Ammon's horn (tissue), 1 donor: ENCODE data around the gene SERTAD1.
"Not testable (repeated sequence)": the region's sequence is repeated elsewhere in the genome, so short reads cannot be mapped to it uniquely, and the experiment has no call there.

Experiments used
- DNase-seq: peaks from one replicate; pipeline ENCODE4 v3.0.0-alpha.2; 2016; ENCODE audit warnings: low spot score

SERTAD1 gene

GRCh38 chr19:40425450-40426287, at the start of gene SERTAD1:
TSS of gene SERTAD1 (minus strand) at chr19:40425992. CDS start at chr19:40423546, 2,446 bp downstream.
- DNase-seq: peak; percentile 100

DNA sequence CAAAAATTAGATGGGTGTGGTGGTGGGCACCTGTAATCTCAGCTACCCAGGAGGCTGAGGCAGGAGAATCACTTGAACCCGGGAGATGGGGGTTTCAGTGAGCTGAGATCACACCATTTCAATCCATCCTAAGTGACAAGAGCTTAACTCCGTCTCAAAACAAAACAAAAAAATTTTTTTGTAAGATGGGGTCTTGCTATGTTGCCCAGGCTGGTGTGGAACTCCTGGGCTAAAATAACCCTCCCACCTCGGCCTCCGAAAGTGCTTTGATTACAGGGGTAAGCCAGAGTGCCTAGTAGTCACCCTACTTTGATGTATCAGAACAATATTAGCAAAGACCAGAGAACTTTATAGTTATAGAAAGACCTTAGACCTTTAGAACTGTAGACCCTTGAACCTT, 48.9 kb upstream of the SERTAD1 start:
- DNase-seq: no peak

DNA sequence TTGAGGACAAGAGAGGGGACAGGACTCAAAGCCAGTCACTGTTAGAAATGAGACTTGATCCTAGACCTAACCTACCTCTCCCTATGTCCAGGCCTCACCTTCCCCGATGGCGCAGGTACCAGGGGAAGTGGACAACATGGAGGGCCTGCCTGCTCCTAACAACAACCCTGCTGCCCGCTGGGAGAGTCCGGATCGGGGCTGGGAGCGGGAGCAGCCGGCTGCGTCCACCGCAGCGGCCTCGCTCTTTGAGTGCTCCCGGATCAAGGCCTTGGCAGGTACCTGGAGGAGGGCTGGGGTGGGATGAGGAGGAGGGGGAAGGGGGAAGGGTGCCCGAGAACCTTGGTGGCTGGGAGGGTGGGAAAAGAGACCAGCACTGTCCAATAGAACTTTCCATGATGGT, 46.7 kb upstream of the SERTAD1 start:
- no peak for DNase-seq

DNA sequence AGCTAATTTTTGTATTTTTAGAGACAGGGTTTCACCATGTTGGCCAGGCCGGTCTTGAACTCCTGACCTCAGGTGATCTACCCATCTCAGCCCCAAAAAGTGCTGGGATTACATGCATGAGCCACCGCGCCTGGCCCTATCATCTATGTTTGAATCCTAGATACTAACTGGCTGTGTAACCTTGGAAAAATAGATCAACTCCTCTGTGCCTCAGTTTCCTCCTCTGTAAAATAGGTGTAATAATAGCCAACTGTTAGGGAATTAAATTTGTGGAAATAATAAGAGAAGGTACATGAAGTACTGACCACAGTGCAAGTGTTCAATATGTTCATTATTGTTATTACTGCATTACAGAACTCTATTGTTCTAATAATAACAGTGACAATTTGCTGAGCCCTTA, 45.3 kb upstream of the SERTAD1 start:
- no peak for DNase-seq

- no peak for DNase-seq
Measured at GRCh38 chr19:40469011-40469410, 43.2 kb upstream of the SERTAD1 start.

DNA sequence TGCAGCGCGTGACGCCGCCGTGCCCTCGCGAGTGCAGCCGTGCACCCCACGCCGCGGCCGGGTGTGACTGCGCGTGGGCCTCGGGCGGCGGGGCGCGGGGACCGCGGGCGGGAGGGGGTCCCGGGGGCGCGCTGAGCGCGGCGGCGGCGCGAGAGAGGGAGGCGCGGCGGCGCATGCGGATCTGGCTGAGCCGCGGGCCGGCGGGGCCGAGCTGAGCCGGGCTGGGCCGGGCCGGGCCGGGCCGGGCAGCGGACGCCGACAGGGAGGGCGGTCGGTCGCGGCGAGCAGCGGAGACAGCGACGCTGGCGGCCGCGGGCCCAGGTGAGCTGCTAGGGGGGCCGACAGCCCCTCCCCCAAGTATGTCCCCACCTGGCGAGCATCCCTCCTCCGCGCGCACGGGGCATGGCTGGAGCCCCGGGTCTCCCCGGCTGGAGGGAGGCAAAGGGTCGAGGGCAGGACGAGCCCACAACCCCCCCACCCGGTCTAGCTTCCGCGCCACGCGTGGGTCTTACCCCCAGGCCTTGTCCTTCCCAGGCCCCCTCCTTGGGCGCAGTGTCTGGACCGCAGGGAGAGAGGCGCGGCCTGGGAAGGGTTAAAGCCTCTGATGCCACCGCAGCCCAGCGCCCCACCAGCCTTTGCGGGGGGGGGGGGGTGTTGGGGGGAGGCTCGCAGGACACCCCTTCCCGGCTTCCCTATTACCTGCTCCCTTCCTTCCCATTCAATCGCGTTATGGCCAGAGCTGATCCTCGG, 41.4 kb upstream of the SERTAD1 start, which contains the start of gene SPTBN4:
Gene SPTBN4 (plus strand): TSS at position 17 of the 750 bp plus-strand sequence. CDS start 5,621 bp downstream, outside the sequence.
- DNase-seq: no peak

DNA sequence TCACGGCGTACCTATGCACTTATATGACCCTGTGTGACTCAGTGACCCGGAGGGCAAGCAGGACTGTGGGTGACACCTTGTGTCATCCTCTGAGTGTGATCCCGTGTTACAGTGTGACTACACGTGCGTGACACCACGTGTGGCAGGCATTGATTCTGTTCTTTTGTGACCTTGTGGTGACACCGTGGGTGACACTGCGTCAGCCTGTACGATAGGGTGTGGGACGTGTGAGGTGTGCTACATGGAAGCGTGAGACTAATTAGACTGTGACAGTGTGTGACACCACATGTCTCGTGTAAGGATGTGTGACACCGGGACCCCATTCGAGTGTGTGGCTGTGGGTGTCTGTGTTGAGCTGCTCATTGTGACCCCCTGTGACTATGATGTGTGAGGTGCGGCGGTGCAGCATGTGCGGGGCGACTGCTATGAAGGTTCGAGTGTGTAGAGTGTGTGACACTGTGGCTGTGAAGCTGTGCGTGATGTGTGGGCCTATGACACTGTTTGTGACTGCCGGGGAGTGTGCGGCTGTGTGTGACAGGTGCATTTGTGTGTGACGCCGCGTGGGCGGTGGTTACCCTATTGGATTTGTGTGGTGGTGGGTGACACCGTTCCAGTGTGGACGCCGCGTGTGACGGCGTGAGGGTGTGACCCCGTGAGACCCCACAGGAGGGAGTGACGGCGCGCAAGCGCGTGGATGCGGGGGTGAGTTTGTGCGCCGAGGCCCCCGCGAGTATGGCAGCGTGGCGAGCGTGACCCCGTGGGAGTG, 40.6 kb upstream of the SERTAD1 start:
- DNase-seq: peak; percentile 58

DNA sequence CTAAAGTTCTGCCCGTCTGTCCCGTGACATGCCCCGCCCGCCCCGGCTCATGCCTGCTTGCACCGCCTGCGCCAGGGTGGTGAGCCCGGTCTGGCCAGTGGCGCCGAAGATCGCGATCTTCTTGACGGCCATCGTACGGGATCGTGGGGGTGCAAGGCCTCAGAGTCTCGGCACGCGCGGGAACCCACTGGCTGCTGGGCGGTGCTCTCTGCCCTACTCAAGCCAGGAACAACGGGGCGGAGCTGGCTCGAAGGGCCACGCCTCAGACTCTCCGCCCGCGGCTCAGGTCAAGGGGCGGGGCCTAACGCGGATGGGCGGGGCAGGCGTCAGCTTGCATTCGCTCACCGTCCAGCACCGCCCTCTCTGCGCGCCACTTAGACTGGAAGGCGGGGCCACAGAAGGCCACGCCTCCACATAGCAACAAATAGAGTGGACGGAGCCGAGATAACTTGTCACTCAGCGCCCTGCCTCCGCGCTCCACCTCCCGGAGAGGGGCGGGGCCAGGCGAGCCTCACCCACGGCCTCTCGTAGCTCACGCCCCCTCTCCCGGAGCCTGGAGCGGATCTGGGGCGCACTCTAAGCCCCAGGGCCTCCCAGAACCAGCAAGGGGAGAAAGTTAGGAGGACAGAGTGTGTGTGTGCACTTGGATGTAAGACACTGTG, 39.9 kb upstream of the SERTAD1 start, which contains the start of gene BLVRB:
Gene BLVRB (minus strand): TSS at position 189 of the 662 bp plus-strand sequence. CDS start 57 bp downstream, at position 132.
- DNase-seq: peak; percentile 100

DNA sequence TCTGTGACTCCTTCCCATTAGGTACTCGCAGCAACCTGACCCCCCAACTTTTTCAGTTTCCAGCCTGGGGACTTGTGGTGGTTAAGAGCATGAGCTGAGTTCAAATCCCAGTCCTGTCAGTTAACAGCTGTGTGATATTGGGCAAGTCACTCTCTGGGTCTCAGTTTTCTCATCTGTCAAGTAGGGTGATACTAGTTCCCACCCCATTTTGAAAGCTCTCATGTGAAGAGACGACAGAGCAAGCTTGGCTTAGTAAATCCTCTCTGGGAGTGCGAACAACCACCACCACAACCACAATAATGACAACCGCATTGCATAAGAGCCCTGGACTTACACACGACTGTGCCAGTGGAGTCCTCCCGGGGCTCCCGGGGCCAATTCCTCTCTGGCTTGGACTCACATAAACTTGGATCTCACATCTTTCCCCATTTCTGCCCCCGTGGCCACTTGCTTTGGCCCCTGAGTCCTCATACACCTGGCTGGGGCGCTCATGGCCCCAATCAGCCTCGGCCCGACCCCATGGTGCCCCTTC, 39.3 kb upstream of the SERTAD1 start:
- DNase-seq: no peak

GRCh38 chr19:40464059-40465024, 38.5 kb upstream of the SERTAD1 start:
- peak; percentile 79 for DNase-seq

- DNase-seq: not testable (repeated sequence)
Measured at GRCh38 chr19:40463587-40464037, 37.8 kb upstream of the SERTAD1 start.

DNA sequence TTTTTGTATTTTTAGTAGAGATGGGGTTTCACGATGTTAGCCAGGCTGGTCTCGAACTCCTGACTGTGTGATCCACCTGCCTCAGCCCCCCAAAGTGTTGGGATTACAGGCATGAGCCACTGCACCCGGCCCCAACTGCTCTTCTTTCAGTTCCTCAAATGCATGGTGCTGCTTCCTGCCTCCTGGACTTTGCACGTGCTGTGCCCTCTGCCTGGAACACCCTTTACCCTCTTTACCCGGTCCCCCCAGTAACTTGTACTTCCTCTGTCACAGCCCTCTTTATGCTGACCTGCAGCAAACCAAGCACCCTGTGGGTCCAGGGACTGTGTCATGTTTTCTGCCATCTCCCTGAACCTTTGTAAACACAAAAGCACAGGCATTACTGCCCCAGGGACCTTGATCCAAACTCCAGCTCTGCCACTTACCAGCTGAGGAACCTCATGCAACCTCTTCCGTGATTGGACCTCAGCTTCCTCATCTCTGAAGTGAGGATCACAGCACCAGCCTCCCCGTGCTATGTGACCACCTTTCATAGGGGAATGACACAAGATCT, 36.0 kb upstream of the SERTAD1 start:
- DNase-seq: peak; percentile 43

- no peak for DNase-seq
Measured at GRCh38 chr19:40460185-40460584, 34.4 kb upstream of the SERTAD1 start.

DNA sequence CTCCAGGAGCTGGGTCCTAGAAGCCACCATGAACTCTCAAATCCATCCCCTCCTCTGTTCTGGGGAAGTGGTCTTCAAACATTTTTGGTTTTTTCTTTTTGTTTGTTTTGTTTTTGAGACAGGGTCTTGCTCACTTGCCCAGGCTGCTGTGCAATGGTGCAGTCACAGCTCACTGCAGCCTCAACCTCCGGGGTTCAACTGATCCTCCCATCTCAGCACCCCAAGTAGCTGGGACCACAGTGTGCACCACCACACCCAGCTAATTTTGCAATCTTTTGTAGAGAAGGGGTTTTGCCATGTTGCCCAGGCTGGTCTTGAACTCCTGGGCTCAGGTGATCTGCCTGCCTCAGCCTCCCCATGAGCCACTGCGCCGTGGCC, 32.8 kb upstream of the SERTAD1 start:
- DNase-seq: no peak

GRCh38 chr19:40457953-40458596, 32.3 kb upstream of the SERTAD1 start:
- no peak for DNase-seq

DNA sequence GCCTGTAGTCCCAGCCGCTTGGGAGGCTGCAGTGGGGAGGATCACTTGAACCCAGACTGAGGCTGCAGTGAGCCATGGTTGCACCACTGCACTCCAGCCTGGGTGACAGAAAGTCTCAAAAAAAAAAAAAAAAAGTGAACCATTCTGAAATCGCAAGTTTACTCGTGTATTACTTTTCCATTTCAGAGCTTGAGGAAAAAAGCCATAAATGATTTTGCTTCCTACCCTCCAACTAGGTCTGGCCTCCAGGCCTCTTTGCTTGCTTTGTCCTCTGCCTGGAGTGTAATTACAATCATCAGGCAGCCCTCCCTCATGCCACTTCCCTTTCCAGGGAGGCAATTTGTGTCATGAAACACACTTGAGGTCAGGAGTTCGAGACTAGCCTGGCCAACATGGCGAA, 31.3 kb upstream of the SERTAD1 start:
- DNase-seq: no peak

DNA sequence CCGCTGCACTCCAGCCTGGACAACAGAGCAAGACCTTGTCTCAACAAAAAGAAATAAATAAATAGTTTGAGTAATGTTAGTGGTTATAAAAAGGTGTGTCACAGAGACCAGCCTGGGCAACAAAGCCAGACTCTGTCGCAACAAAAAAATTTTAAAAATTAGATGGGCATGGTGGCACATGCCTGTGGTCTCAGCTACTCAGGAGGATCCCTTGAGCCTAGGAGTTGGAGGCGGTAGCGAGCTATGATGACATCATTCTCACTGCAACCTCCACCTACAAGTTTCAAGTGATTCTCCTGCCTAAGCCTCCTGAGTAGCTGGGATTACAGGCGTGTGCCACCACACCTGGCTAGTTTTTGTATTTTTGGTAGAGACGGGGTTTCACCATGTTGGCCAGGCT, 28.2 kb upstream of the SERTAD1 start:
- not testable (repeated sequence) for DNase-seq

- DNase-seq: no peak
Measured at GRCh38 chr19:40453151-40453735, 27.5 kb upstream of the SERTAD1 start.

GRCh38 chr19:40452016-40452415, 26.2 kb upstream of the SERTAD1 start:
- DNase-seq: no peak
